Measurements from ENCODE around the gene SERPINA1. TPM values are rescaled to one million over a fixed set of nuclear protein-coding genes. Genes with fewer than 3 reads are reported as not detected.

SERPINA1 gene
- total and polyA plus RNA-seq, 2 of the 13 experiments (the other 11 are each of a cell fraction or from before 2014, with no cell fraction given) = 3,266 to 11,015 TPM

- Histone ChIP-seq H3K79me2 (ENCODE audit: insufficient read depth, low read length) (peaks cover 79% of the 10 kb centered on the region), H3K9me3 (ENCODE audit: low read length) (no peaks in the 10 kb centered on the region), H3K4me1 (ENCODE audit: insufficient read depth, low read length) (peaks cover 81% of the 10 kb centered on the region), H3K4me2 (ENCODE audit: low read depth, low read length) (peak overlapping the region; percentile 96), H2AFZ (ENCODE audit: low read length) (no peak overlapping the region), H3K9ac (ENCODE audit: insufficient read depth, low read depth, low read length) (peak overlapping the region; percentile 93), H3K36me3 (replicated peaks in 1 of 2; ENCODE audit: control insufficient read depth in 1 of 2, insufficient read depth in 2 of 2, low read length in 2 of 2) (peaks cover 21 to 48% of the 10 kb centered on the region in 2 experiments), H3K4me3 (replicated peaks in 1 of 3; ENCODE audit: insufficient read depth in 1 of 3, low read depth in 2 of 3, low read length in 3 of 3) (peak overlapping the region; percentile 69 to 92 (median 87)), H4K20me1 (ENCODE audit: insufficient read depth, low read length) (peaks cover 70% of the 10 kb centered on the region), H3K27me3 (ENCODE audit: control insufficient read depth in 1 of 2, insufficient read depth in 2 of 2, low read length in 2 of 2) (no peaks in the 10 kb centered on the region; a peak in 1 of 5 replicates), H3K27ac (ENCODE audit: extremely low read length, insufficient read depth, low read length) (peak overlapping the region; percentile 90)
- CTCF ChIA-PET (ENCODE audit: low intra/inter-chr PET ratio, low total read pairs) = no interaction called here
- intact Hi-C loops (cut with micrococcal nuclease; ENCODE audit: unreplicated experiment) (loop anchor here (1.0 kb wide), 1 partner anchor 30 kb away; no protein-coding TSS in a partner anchor), in situ Hi-C loops (cut with HindIII; ENCODE audit: extremely low pct_ligation_motif_present, low pct_unique_long_range_greater_than_20kb) (no loop called here)
- DNase-seq (ENCODE audit: low spot score) (no peak), FAIRE-seq (peak; percentile 40), ATAC-seq (no peak)
- BruUV-seq (replicated peaks) = no TSS peak
- WGBS (ENCODE audit: low lambda C conversion rate) = 23% methylated on average over 3 of the region's 3 CpGs
- POLR2A ChIA-PET = interaction anchor here (0.5 to 7.4 kb wide), 16 partner anchors 10 to 216 kb away, joined by 3 to 180 read pairs (median 11); partner anchors contain the start of genes SERPINA10 and SERPINA6
- TF ChIP-seq ZNF687 (CRISPR knock-in tag; IDR thresholded peaks at IDR 0.05) (peak; percentile 56; the same call in 1 of the 2 replicates), SPEN (CRISPR knock-in tag; IDR thresholded peaks at IDR 0.05; ENCODE audit: low read depth) (peak; percentile 22; the same call in 1 of the 2 replicates), POLR2A (IDR thresholded peaks at IDR 0.05; ENCODE audit: insufficient read depth in 1 of 2, low read depth in 2 of 2, low read length in 2 of 2) (peak in 1 of 2 experiments; percentile 78; a peak in 2 of 4 replicates), NR2C2 (CRISPR knock-in tag; IDR thresholded peaks at IDR 0.05; ENCODE audit: borderline replicate concordance) (0 out of 2 replicates have a peak, but pooled peaks have one; percentile 9), POLR2G (IDR thresholded peaks at IDR 0.05; ENCODE audit: low read depth, low read length) (0 out of 2 replicates have a peak, but pooled peaks have one; percentile 19), ELF3 (CRISPR knock-in tag; IDR thresholded peaks at IDR 0.05) (0 out of 2 replicates have a peak, but pooled peaks have one; percentile 12), AGO2 (optimal IDR thresholded peaks at IDR 0.05; ENCODE audit: low read depth, low read length) (peak; percentile 69), ZNF589 (CRISPR knock-in tag; conservative IDR thresholded peaks at IDR 0.05) (no peak), ZNF768 (CRISPR knock-in tag; IDR thresholded peaks at IDR 0.05) (peak; percentile 66; the same call in 1 of the 2 replicates), PCBP2 (optimal IDR thresholded peaks at IDR 0.05; ENCODE audit: low read depth, low read length, poor library complexity, severe bottlenecking) (peak; percentile 0), NR2F6 (IDR thresholded peaks at IDR 0.05) (peak; percentile 11; the same call in 1 of the 2 replicates), NR2F6 (CRISPR knock-in tag; IDR thresholded peaks at IDR 0.05) (no peak), HNF1A (IDR thresholded peaks at IDR 0.05; ENCODE audit: low read depth) (no peak), HNF1A (CRISPR knock-in tag; IDR thresholded peaks at IDR 0.05; ENCODE audit: borderline replicate concordance) (0 out of 2 replicates have a peak, but pooled peaks have one; percentile 1), RBM22 (optimal IDR thresholded peaks at IDR 0.05; ENCODE audit: low read length) (peak; percentile 96), ESRRA (CRISPR knock-in tag; IDR thresholded peaks at IDR 0.05; ENCODE audit: low read depth) (no peak; the same call in 1 of the 2 replicates), PHF8 (CRISPR knock-in tag; IDR thresholded peaks at IDR 0.05) (0 out of 2 replicates have a peak, but pooled peaks have one; percentile 7)
These were observed 2.8 kb downstream of the SERPINA1 start for GRCh38 chr14:94385553-94386057.
